ENCODE measurements around the gene KISS1R. TPM values are rescaled to one million over a fixed set of nuclear protein-coding genes. Genes with fewer than 3 reads are reported as not detected.

The KISS1R gene
- 0.33 TPM for polyA plus RNA-seq
- long read RNA-seq, donor 1: 0 reads
- long read RNA-seq, donor 2: 0 reads
- long read RNA-seq, donor 3: 0 reads
- long read RNA-seq, donor 4: 0 reads
- long read RNA-seq, donor 5: 0 reads
- long read RNA-seq, donor 6, partial matches to known transcripts: 0 of 1 reads
- long read RNA-seq, donor 6, other reads (novel, unspliced or antisense): 0 of 1 reads
- long read RNA-seq, donor 7: 0 reads
- long read RNA-seq, donor 8: 0 reads
- long read RNA-seq, donor 9: 0 reads
- long read RNA-seq, donor 10: 0 reads
- long read RNA-seq, donor 11: 0 reads

GRCh38 chr19:917323-918151 is at the start of gene KISS1R:
TSS of gene KISS1R (plus strand) at chr19:917333. CDS start at chr19:917503, 170 bp downstream.
- Histone ChIP-seq H3K27ac (ENCODE audit: low read length) (no peak within 1 kb of the TSS), H3K27me3 (ENCODE audit: control insufficient read depth, insufficient read depth, low read length) (peaks cover 46% of the 10 kb centered on the region), H3K4me3 (ENCODE audit: low read length) (peak within 1 kb of the TSS; percentile 6), H3K9me3 (ENCODE audit: control insufficient read depth, low read depth, low read length) (peaks cover 17% of the 10 kb centered on the region), H3K36me3 (ENCODE audit: control insufficient read depth, insufficient read depth, low read length) (no peaks in the 10 kb centered on the region), H3K4me1 (ENCODE audit: control insufficient read depth, insufficient read depth, low read length) (peaks cover 31% of the 10 kb centered on the region)
- peak in 1 of 2 donors; percentile 55 for DNase-seq
- WGBS (ENCODE audit: insufficient coverage, low lambda C conversion rate): no CpG with 5 or more reads among the region's 87 CpGs

DNA sequence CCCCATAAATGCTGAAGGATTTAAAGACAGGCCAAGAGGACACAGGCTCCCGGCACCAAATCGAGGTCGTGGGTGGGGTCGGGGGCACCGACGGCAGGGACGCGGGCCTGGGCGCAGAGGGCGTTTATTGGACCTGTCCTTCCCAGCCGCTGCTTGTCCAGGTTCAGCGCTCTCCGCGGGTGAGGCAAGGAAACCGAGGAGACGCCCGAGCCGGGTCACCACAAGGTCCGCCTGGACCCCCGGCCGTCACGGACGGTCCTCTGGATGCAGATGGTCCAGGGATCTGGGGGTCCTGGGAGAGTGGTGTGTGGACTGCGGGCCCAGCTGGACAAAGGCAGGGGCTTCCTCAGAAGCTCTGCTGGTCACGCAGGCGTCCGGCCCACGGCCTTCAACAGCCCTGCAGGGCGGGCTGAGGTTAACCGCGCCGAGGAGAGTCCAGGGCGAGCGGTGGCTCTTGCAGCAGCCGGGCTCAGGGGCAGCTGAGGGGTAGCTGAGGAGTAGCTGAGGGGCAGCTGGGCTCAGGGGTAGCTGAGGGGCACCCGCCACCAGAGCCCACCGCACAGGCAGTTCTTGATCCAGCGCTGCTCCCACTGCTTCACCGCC is 49.2 kb upstream of the KISS1R start:
- H3K4me3 ChIP-seq (ENCODE audit: low read length): no peak overlapping the region
- H3K36me3 ChIP-seq (ENCODE audit: control insufficient read depth, insufficient read depth, low read length): peaks cover 46% of the 10 kb centered on the region
- no CpG with 5 or more reads among the region's 39 CpGs for WGBS (ENCODE audit: insufficient coverage, low lambda C conversion rate)
- H3K27me3 ChIP-seq (ENCODE audit: control insufficient read depth, insufficient read depth, low read length): peaks cover 2% of the 10 kb centered on the region
- DNase-seq: no peak
- peaks cover 16% of the 10 kb centered on the region for H3K9me3 ChIP-seq (ENCODE audit: control insufficient read depth, low read depth, low read length)
- H3K27ac ChIP-seq (ENCODE audit: low read length): no peak overlapping the region
- H3K4me1 ChIP-seq (ENCODE audit: control insufficient read depth, insufficient read depth, low read length): no peaks in the 10 kb centered on the region

DNA sequence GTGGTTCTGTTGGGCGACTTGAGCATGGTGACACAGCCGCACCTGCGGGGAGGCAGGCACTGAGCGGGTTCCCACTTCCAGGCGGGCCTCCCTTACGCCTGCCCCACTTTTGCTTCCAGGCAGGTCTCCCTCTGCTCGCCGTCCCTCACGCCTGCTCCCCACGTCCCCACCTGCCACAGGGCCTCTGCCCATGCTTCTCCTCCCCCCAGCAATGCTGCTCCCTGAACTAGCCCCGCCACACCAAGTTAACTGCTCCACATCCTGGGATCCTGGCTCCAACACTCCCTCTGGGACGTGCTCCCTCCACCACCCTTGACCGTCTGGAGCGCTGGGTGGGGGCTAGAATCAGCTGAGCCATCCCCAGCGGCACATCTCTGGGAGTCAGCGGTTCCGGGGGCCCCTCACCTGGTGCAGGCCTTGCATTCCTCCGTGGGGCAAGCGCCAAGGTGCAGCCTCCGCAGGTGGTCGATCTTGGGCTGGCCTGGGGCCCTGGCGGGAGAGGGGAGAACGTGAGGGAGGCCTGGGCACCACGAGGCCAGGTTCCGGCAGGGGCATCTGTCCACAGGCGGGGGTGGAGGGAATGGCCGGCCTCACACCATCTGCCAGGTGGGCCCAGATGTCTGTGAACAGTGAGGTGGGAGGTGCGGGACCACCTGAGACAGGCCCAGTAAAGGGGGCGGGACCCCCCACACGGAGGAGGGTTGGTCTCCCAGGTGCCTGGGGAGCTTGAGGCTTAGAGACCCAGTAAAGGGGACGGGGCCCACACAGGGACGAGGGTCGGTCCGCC is 48.5 kb upstream of the KISS1R start:
- no peak for DNase-seq
- peaks cover 14% of the 10 kb centered on the region for H3K9me3 ChIP-seq (ENCODE audit: control insufficient read depth, low read depth, low read length)
- peaks cover 50% of the 10 kb centered on the region for H3K36me3 ChIP-seq (ENCODE audit: control insufficient read depth, insufficient read depth, low read length)
- WGBS (ENCODE audit: insufficient coverage, low lambda C conversion rate): no CpG with 5 or more reads among the region's 34 CpGs
- no peaks in the 10 kb centered on the region for H3K4me1 ChIP-seq (ENCODE audit: control insufficient read depth, insufficient read depth, low read length)
- H3K27me3 ChIP-seq (ENCODE audit: control insufficient read depth, insufficient read depth, low read length): no peaks in the 10 kb centered on the region
- H3K27ac ChIP-seq (ENCODE audit: low read length): no peak overlapping the region
- no peak overlapping the region for H3K4me3 ChIP-seq (ENCODE audit: low read length)

DNA sequence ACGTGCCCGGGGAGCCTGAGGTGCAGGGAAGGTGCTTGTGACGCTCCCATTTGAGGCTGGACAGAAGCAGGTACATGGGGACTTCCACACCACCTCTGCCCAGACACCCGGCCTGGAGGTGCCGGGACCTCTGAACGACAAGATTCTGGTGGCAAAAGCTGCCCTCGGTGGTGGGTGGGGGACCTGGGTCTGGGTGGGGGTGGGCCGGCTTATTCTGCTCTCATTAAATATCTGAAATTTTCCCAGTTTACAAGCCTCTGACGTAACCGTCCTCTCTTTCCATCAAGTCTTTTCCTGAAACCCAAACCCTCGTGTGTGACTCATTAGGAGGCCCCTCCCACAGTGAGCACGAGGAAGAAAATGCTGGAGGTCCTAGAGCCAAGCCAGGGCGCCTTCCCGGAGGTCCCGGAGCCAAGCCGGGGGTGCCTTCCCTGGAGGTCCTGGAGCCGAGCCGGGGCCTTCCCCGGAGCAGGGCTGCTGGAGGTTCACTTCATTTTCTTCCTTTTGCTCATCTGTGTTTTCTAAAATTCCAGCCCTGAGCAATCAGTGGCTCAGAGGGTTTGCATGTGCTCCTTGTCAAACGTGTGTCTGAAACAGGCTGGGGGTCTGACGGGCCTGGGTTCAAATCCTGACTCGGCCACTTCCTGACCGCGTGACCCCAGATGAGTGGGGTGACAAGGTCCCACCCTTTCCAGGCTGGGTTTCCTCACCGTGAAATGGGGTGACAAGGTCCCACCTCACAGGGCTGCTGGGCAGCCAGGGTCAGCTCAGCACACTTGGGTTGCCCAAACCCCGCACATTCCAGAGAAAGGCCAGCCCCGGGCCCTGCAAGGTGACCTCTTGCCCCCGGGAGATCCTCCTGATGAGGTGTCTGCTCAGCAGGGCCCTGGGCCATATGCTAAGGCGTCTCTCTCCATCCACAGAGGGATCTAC is 47.6 kb upstream of the KISS1R start:
- peaks cover 56% of the 10 kb centered on the region for H3K36me3 ChIP-seq (ENCODE audit: control insufficient read depth, insufficient read depth, low read length)
- DNase-seq: no peak
- H3K4me3 ChIP-seq (ENCODE audit: low read length): no peak overlapping the region
- peaks cover 12% of the 10 kb centered on the region for H3K9me3 ChIP-seq (ENCODE audit: control insufficient read depth, low read depth, low read length)
- no peaks in the 10 kb centered on the region for H3K4me1 ChIP-seq (ENCODE audit: control insufficient read depth, insufficient read depth, low read length)
- H3K27me3 ChIP-seq (ENCODE audit: control insufficient read depth, insufficient read depth, low read length): no peaks in the 10 kb centered on the region
- no CpG with 5 or more reads among the region's 29 CpGs for WGBS (ENCODE audit: insufficient coverage, low lambda C conversion rate)
- H3K27ac ChIP-seq (ENCODE audit: low read length): no peak overlapping the region

DNA sequence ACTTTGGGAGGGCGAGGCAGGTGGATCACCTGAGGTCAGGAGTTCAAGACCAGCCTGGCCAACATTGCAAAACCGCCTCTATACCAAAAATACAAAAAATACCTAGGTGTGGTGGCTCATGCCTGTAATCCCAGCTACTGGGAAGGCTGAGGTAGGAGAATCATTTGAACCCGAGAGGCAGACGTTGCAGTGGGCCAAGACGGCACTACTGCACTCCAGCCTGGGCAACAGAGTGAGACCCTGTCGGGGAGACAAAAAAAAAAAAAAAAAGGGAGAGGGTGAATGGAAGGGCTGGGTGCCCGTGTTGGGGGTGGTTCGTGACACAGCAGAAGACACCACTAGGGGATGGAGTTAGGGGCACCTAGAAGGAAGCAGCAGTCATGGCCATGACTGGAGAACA is 46.8 kb upstream of the KISS1R start:
- peaks cover 60% of the 10 kb centered on the region for H3K36me3 ChIP-seq (ENCODE audit: control insufficient read depth, insufficient read depth, low read length)
- no CpG with 5 or more reads among the region's 8 CpGs for WGBS (ENCODE audit: insufficient coverage, low lambda C conversion rate)

DNA sequence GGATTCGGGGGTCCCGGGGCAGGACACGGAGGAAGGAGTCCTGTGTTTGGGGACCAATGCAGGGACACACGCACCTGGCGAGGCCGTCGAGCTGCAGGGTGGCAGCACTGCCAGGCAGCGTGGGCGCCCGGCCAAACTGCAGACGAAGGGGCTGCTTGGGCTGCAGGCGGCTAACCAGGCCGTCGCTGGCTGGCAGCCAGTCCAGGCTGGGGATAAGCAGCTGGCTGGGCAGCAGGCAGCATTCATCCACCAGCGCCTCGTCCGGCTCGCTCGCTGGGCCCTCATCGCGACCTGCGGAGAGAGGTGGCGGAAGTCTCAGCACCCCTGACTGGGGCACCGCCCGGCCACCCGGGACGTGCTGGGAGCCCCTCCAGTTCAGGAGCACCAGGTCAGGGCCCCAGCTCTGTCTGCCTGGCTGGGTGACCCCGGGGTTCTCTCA is 46.2 kb upstream of the KISS1R start:
- Histone ChIP-seq H3K36me3 (ENCODE audit: control insufficient read depth, insufficient read depth, low read length) (peaks cover 66% of the 10 kb centered on the region), H3K9me3 (ENCODE audit: control insufficient read depth, low read depth, low read length) (peaks cover 12% of the 10 kb centered on the region), H3K27ac (ENCODE audit: low read length) (no peak overlapping the region), H3K4me1 (ENCODE audit: control insufficient read depth, insufficient read depth, low read length) (no peaks in the 10 kb centered on the region), H3K4me3 (ENCODE audit: low read length) (no peak overlapping the region), H3K27me3 (ENCODE audit: control insufficient read depth, insufficient read depth, low read length) (no peaks in the 10 kb centered on the region)
- no peak for DNase-seq
- WGBS (ENCODE audit: insufficient coverage, low lambda C conversion rate): no CpG with 5 or more reads among the region's 28 CpGs

More for the DNA sequence above, 46.8 kb upstream of the KISS1R start:
- no peak overlapping the region for H3K4me3 ChIP-seq (ENCODE audit: low read length)
- DNase-seq: no peak
- H3K9me3 ChIP-seq (ENCODE audit: control insufficient read depth, low read depth, low read length): peaks cover 12% of the 10 kb centered on the region
- no peaks in the 10 kb centered on the region for H3K27me3 ChIP-seq (ENCODE audit: control insufficient read depth, insufficient read depth, low read length)
- H3K27ac ChIP-seq (ENCODE audit: low read length): no peak overlapping the region
- no peaks in the 10 kb centered on the region for H3K4me1 ChIP-seq (ENCODE audit: control insufficient read depth, insufficient read depth, low read length)

- Histone ChIP-seq H3K27ac (ENCODE audit: low read length) (no peak overlapping the region), H3K9me3 (ENCODE audit: control insufficient read depth, low read depth, low read length) (peaks cover 12% of the 10 kb centered on the region), H3K4me3 (ENCODE audit: low read length) (no peak overlapping the region), H3K4me1 (ENCODE audit: control insufficient read depth, insufficient read depth, low read length) (no peaks in the 10 kb centered on the region), H3K36me3 (ENCODE audit: control insufficient read depth, insufficient read depth, low read length) (peaks cover 70% of the 10 kb centered on the region), H3K27me3 (ENCODE audit: control insufficient read depth, insufficient read depth, low read length) (no peaks in the 10 kb centered on the region)
- DNase-seq: no peak
- no CpG with 5 or more reads among the region's 33 CpGs for WGBS (ENCODE audit: insufficient coverage, low lambda C conversion rate)
Measured at GRCh38 chr19:871446-872265, 45.5 kb upstream of the KISS1R start.

GRCh38 chr19:872266-872951 is 44.7 kb upstream of the KISS1R start:
- no peak overlapping the region for H3K27ac ChIP-seq (ENCODE audit: low read length)
- no peaks in the 10 kb centered on the region for H3K27me3 ChIP-seq (ENCODE audit: control insufficient read depth, insufficient read depth, low read length)
- H3K9me3 ChIP-seq (ENCODE audit: control insufficient read depth, low read depth, low read length): peaks cover 12% of the 10 kb centered on the region
- DNase-seq: peak in 1 of 2 donors; percentile 78
- WGBS (ENCODE audit: insufficient coverage, low lambda C conversion rate): no CpG with 5 or more reads among the region's 27 CpGs
- H3K36me3 ChIP-seq (ENCODE audit: control insufficient read depth, insufficient read depth, low read length): peaks cover 74% of the 10 kb centered on the region
- no peak overlapping the region for H3K4me3 ChIP-seq (ENCODE audit: low read length)
- H3K4me1 ChIP-seq (ENCODE audit: control insufficient read depth, insufficient read depth, low read length): no peaks in the 10 kb centered on the region

Measured in large intestine (tissue), 12 donors.